DLD1 (cell line): Measurements from ENCODE around the gene SBF1.
"Not testable (repeated sequence)": the region's sequence is repeated elsewhere in the genome, so short reads cannot be mapped to it uniquely, and the experiment has no call there.

ENCODE experiments used
- in situ Hi-C: cut with HindIII; loops from 2 replicates; pipeline ENCODE4 v1.10.0; 2017; ENCODE audit warnings: low sequenced_read_pairs

Gene SBF1

DNA sequence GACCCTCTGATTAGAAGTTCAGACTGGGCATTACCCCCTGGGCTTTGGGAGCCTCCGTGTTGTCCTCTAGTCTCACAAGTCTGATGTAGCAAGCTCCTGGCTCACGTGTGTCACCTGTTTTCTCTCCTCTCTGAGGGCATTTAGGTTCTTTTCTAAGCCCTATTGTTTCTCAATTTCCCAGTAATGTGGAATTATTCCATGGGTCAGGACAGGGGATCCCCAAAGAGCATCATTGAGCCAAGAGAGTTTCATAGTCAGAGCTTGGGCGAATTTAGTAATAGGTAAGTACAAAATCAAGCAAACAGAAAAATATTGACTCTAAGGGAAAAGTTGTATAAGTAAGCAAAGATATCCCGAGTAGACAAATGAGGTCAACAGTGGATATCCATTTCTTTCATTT lies 74.4 kb downstream of the SBF1 start:
- in situ Hi-C loops: no loop called here

DNA sequence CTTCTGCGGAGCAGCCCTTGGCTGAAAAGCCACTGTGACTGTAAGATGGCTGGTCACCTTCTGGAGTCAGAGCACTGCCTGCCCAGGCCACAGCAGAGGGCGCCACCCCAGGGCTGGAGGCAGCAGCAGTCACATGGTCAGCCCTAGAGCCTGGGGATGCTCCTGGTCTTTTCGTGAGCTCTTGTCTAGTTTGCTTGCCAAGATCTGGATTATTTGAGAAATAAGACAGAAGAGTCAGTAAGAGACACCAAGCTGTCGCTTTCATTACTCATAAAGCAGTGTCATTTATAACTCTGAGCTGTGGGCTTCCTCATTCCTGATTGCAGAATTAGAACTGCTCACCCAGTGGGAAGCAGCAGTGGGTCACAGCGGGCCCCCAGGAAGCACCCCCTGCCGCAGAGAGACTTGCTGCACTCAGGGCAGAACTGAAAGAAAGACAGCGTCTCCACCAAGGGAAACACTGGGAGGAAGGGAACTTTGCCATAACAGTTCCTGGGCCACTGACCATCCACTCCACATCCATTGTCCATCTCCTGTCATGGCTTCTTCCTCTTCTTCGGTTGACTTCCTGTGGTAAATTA lies 75.0 kb downstream of the SBF1 start:
- in situ Hi-C loops: no loop called here

DNA sequence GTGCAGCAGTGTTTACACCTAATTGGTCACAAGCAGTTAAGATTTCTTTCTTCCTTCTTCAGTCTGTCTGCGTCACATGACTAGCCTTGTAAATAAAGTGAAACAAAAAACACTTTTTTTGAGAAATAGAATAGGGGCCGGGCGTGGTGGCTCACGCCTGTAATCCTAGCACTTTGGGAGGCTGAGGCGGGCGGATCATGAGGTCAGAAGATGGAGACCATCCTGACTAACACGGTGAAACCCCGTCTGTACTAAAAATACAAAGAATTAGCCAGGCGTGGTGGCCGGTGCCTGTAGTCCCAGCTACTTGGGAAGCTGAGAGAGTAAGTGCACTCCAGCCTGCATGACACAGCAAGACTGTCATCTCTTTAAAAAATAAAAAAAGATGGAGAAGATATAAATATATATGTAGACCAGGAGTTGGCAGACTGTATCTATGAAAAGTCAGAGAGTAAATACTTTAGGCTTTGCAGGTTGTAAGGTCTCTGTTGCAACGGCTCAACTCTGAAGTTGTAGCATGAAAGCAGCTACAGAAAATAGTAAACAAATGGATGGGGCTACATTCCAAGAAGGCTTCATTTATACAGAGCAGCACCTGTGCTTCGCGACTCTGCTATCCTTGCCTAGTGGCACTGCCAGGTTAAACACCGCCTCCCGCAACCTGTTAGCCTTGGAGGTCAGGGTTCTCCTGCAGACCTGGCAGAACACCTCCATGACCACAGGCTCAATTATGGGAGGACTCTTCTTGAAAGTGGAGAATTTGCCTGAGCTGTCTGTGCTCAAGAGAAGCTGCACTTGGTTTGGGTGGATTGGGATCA lies 75.8 kb downstream of the SBF1 start:
- in situ Hi-C loops: no loop called here

DNA sequence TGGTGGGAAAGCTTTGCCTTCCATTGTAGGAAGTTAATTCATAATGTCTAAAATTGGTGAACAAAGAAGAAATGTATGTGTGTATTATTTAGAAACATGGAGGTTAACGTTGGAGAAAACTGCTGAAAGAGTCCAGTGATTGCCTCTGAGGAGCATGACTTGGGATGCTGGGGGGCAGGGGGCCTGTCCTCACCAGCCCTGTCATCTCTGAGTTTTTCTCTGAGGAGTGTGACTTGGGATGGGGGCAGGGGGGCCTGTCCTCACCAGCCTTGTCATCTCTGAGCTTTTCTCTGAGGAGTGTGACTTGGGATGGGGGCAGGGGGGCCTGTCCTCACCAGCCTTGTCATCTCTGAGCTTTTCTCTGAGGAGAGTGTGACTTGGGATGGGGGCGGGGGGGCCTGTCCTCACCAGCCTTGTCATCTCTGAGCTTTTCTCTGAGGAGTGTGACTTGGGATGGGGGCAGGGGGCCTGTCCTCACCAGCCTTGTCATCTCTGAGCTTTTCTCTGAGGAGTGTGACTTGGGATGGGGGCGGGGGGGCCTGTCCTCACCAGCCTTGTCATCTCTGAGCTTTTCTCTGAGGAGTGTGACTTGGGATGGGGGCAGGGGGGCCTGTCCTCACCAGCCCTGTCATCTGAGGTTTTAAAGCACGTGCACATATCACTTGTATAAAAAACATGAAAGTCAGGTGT lies 77.3 kb downstream of the SBF1 start:
- in situ Hi-C loops: not testable (repeated sequence)

DNA sequence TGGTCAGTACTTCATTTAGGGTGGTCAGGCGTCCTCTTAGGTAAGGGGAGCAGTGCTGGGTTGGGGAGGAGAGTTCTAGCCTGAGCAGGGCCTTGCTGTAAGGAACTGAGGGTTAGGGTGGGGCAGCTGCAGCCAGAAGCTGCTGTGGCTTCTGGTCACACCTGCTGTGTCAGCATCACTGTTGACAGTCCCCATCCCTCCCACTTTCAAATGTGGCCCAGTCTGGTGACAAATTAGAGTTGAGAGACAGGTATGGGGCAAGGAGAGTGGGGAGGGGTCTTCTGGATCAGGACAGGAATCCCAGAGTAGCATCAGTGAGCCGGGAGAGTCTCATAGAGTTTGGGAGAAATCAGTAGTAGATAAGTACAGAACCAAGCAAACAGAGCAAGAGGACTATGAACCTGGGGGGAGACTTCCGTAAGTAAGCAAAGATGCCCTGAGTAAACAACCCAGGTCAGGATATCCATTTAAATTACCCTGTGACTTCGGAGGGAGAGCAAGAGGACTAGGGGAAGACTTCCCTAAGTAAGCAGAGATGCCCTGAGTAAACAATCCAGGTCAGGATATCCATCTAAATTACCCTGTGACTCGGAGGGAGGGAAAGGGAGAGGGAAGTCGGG lies 78.0 kb downstream of the SBF1 start:
- in situ Hi-C loops: no loop called here
